HEK293 (cell line): ENCODE data around the gene FBN2.

ENCODE experiments used
- BCL11A ChIP-seq: fragments of 450-650 bp; formaldehyde crosslinking; IDR thresholded peaks from 2 replicates; pipeline ENCODE4 v1.5.1; 2016; ENCODE audit warnings: low read depth, missing biosample characterization, missing genetic modification characterization
- CTCF ChIP-seq: fragments of 450-650 bp; formaldehyde crosslinking; IDR thresholded peaks from 2 replicates; pipeline ENCODE4 v1.5.1; 2016; ENCODE audit warnings: missing biosample characterization, missing genetic modification characterization
- HOXD13 ChIP-seq: sonication (generic); formaldehyde crosslinking; IDR thresholded peaks from 2 replicates; pipeline ENCODE4 v1.8.0; 2022; ENCODE audit warnings: missing genetic modification reagents, borderline replicate concordance
- KLF1 ChIP-seq: fragments of 450-650 bp; formaldehyde crosslinking; IDR thresholded peaks from 2 replicates; pipeline ENCODE4 v1.5.1; 2016; ENCODE audit warnings: missing biosample characterization, missing genetic modification characterization
- TCF7L2 ChIP-seq: IDR thresholded peaks from 2 replicates; pipeline ENCODE4 v1.6.1; 2011; ENCODE audit warnings: low read depth, mild to moderate bottlenecking, inconsistent platforms, low read length, moderate library complexity, borderline replicate concordance
- ZBTB44 ChIP-seq: fragments of 450-650 bp; IDR thresholded peaks from 2 replicates; pipeline ENCODE4 v1.5.1; 2018; ENCODE audit warnings: missing biosample characterization, mild to moderate bottlenecking, missing genetic modification characterization
- ZNF121 ChIP-seq: fragments of 450-650 bp; formaldehyde crosslinking; IDR thresholded peaks from 2 replicates; pipeline ENCODE4 v1.5.1; 2016; ENCODE audit warnings: missing biosample characterization, missing genetic modification characterization
- ZNF148 ChIP-seq: fragments of 450-650 bp; formaldehyde crosslinking; IDR thresholded peaks from 2 replicates; pipeline ENCODE4 v1.5.0; 2017; ENCODE audit warnings: missing biosample characterization, missing genetic modification characterization, borderline replicate concordance
- ZNF473 ChIP-seq: fragments of 450-650 bp; formaldehyde crosslinking; IDR thresholded peaks from 2 replicates; pipeline ENCODE4 v1.5.1; 2017; ENCODE audit warnings: missing biosample characterization, missing genetic modification characterization
- ZNF510 ChIP-seq: fragments of 450-650 bp; formaldehyde crosslinking; IDR thresholded peaks from 2 replicates; pipeline ENCODE4 v1.5.1; 2018; ENCODE audit warnings: mild to moderate bottlenecking, missing genetic modification characterization, missing biosample characterization; ENCODE audit not compliant: insufficient replicate concordance
- TF ChIP-seq, protein P1 (sequence below): fragments of 450-650 bp; formaldehyde crosslinking; IDR thresholded peaks from 2 replicates; pipeline ENCODE4 v1.5.1; 2016; ENCODE audit warnings: missing biosample characterization, missing genetic modification characterization

DNA sequence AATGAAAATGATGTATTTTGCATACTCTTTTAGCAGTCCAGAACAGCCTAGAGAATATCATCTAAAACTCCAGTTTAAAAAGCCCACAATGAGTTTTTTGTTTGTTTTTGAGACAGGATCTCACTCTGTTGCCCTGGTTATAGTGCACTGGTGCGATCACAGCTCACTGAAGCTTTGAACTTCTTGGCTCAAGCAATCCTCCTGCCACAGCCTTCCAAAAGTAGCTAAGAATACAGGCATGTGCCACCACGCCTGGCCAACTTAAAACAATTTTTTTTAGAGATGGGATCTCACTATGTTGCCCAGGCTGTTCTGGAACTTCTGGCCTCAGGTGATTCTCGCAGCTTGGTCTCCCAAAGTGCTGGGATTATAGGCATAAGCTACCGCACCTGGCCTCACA is 175.7 kb downstream of the FBN2 start:
- TF ChIP-seq BCL11A (tag by site-specific recombination) (no peak), TCF7L2 (no peak), HOXD13 (CRISPR knock-in tag) (no peak), ZNF121 (tag by site-specific recombination) (peak; percentile 88), ZNF473 (no peak), CTCF (tag by site-specific recombination) (no peak), KLF1 (tag by site-specific recombination) (no peak), ZNF510 (tag by site-specific recombination) (no peak), ZBTB44 (tag by site-specific recombination) (no peak), ZNF148 (no peak)
- TF ChIP-seq, protein P1, sequence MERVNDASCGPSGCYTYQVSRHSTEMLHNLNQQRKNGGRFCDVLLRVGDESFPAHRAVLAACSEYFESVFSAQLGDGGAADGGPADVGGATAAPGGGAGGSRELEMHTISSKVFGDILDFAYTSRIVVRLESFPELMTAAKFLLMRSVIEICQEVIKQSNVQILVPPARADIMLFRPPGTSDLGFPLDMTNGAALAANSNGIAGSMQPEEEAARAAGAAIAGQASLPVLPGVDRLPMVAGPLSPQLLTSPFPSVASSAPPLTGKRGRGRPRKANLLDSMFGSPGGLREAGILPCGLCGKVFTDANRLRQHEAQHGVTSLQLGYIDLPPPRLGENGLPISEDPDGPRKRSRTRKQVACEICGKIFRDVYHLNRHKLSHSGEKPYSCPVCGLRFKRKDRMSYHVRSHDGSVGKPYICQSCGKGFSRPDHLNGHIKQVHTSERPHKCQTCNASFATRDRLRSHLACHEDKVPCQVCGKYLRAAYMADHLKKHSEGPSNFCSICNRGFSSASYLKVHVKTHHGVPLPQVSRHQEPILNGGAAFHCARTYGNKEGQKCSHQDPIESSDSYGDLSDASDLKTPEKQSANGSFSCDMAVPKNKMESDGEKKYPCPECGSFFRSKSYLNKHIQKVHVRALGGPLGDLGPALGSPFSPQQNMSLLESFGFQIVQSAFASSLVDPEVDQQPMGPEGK: no peak
